ENCODE results near the gene B4GALT2.

The B4GALT2 gene

GRCh38 chr1:43933386-43934100, 45.5 kb upstream of the B4GALT2 start, which contains the start of gene ARTN:
Gene ARTN, plus strand, starts transcription at chr1:43933801. Its CDS starts 1,856 bp downstream, at chr1:43935657.
- Histone ChIP-seq H3K36me3 (peaks cover 0 to 18% (median 9%) of the 10 kb centered on the region in 3 donors), H3K9me3 (no peaks in the 10 kb centered on the region), H3K27me3 (peaks cover 0 to 13% of the 10 kb centered on the region in 2 donors), H3K4me3 (peak within 1 kb of the TSS; percentile 44 to 51), H3K4me1 (peaks cover 0 to 41% (median 27%) of the 10 kb centered on the region in 4 donors), H3K27ac (peak within 1 kb of the TSS in 1 of 2 donors; percentile 14)
- DNase-seq = no peak
- TF ChIP-seq CTCF (IDR thresholded peaks at IDR 0.05) = no peak
- intact Hi-C loops (cut with DNase I; ENCODE audit: low total_unique reads) = loop anchor here (2.0 kb wide), 1 partner anchor 171 kb away; no protein-coding TSS in a partner anchor

- H3K9me3 ChIP-seq = no peaks in the 10 kb centered on the region
- H3K27ac ChIP-seq = peak overlapping the region in 1 of 2 donors; percentile 14
- peak; percentile 84 to 87 for TF ChIP-seq CTCF (IDR thresholded peaks at IDR 0.05)
- DNase-seq = no peak
- peaks cover 0 to 13% of the 10 kb centered on the region in 2 donors for H3K27me3 ChIP-seq
- peak overlapping the region; percentile 44 to 51 for H3K4me3 ChIP-seq
- H3K4me1 ChIP-seq = peaks cover 0 to 41% (median 27%) of the 10 kb centered on the region in 4 donors
- intact Hi-C loops (cut with DNase I; ENCODE audit: low total_unique reads) = loop anchor here (2.0 kb wide), 1 partner anchor 172 kb away; no protein-coding TSS in a partner anchor
- peaks cover 0 to 18% (median 9%) of the 10 kb centered on the region in 3 donors for H3K36me3 ChIP-seq
Measured at GRCh38 chr1:43934101-43934985, 44.7 kb upstream of the B4GALT2 start.

- peaks cover 0 to 41% (median 27%) of the 10 kb centered on the region in 4 donors for H3K4me1 ChIP-seq
- DNase-seq = no peak
- intact Hi-C loops (cut with DNase I; ENCODE audit: low total_unique reads) = loop anchor here (2.0 kb wide), 1 partner anchor 172 kb away; no protein-coding TSS in a partner anchor
- H3K36me3 ChIP-seq = peaks cover 0 to 14% (median 7%) of the 10 kb centered on the region in 3 donors
- H3K9me3 ChIP-seq = no peaks in the 10 kb centered on the region
- TF ChIP-seq CTCF (IDR thresholded peaks at IDR 0.05) = no peak
- no peak overlapping the region for H3K27ac ChIP-seq
- peaks cover 0 to 13% of the 10 kb centered on the region in 2 donors for H3K27me3 ChIP-seq
- no peak overlapping the region for H3K4me3 ChIP-seq
Measured at GRCh38 chr1:43934986-43935324, 44.1 kb upstream of the B4GALT2 start.

- peaks cover 0 to 13% of the 10 kb centered on the region in 2 donors for H3K27me3 ChIP-seq
- H3K36me3 ChIP-seq = peaks cover 0 to 5% (median 0%) of the 10 kb centered on the region in 3 donors
- peaks cover 0 to 41% (median 27%) of the 10 kb centered on the region in 4 donors for H3K4me1 ChIP-seq
- intact Hi-C loops (cut with DNase I; ENCODE audit: low total_unique reads) = loop anchor here (2.0 kb wide), 1 partner anchor 173 kb away; no protein-coding TSS in a partner anchor
- TF ChIP-seq CTCF (IDR thresholded peaks at IDR 0.05) = no peak
- peak overlapping the region; percentile 42 to 55 for H3K4me3 ChIP-seq
- no peak for DNase-seq
- no peak overlapping the region for H3K27ac ChIP-seq
- H3K9me3 ChIP-seq = no peaks in the 10 kb centered on the region
Measured at GRCh38 chr1:43935711-43936427, 43.1 kb upstream of the B4GALT2 start.
